ENCODE data around the gene TBC1D3L. TPM values are rescaled to one million over a fixed set of nuclear protein-coding genes. Genes with fewer than 3 reads are reported as not detected.
"Not testable (repeated sequence)": the region's sequence is repeated elsewhere in the genome, so short reads cannot be mapped to it uniquely, and the experiment has no call there.

TBC1D3L gene
- total RNA-seq (2014; rRNA removed; shearing (Covaris generic)): 4.8 and 5.8 TPM in 2 replicates
- polyA plus RNA-seq (2014; cell fraction: nucleus; rRNA removed): 42.4 and 50.4 TPM in 2 replicates

DNA sequence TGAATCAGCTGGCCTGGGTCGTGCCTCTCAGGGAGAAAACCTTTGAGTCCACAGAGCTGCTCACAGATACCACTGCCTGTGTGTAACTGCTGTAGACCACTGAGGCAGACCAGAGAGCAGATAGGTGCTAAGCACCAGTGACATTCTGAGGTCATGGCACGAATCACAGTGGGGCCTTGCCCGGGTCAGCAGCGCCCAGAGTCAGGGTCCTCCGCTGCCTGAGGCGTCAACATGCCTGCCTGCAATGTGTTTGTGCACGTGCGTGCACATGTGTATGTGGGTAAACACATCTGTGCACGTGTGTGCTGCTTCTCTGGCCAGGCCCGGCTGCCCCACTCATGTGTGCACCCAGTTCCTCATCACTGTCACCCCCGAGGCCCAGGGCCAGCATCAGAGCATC lies at the start of gene TBC1D3L:
TBC1D3L (minus strand) TSS at position 101 of the 400 bp plus-strand sequence. CDS start 1,540 bp downstream, outside the sequence.
- DNase-seq (ENCODE audit: extremely low read depth, low read depth): not testable (repeated sequence)

DNA sequence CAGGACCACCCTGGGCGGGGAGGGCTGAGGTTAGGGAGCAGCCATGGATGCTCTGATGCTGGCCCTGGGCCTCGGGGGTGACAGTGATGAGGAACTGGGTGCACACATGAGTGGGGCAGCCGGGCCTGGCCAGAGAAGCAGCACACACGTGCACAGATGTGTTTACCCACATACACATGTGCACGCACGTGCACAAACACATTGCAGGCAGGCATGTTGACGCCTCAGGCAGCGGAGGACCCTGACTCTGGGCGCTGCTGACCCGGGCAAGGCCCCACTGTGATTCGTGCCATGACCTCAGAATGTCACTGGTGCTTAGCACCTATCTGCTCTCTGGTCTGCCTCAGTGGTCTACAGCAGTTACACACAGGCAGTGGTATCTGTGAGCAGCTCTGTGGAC lies 14.8 kb upstream of the TBC1D3L start, which contains the start of gene TBC1D3D:
TBC1D3D (plus strand) TSS at position 301 of the 400 bp plus-strand sequence. CDS start 1,585 bp downstream, outside the sequence.
- not testable (repeated sequence) for DNase-seq (ENCODE audit: extremely low read depth, low read depth)

Small RNA genes within 50 kb of the gene (small RNA-seq; reads per million reads assigned to genes)
- 0 reads per million in 2 experiments for gene RF00001

Other genes with a start within 250 kb of the TBC1D3L start
- gene HNF1B, start 244.0 kb downstream of the TBC1D3L start, total RNA-seq (2014; rRNA removed; shearing (Covaris generic)): not detected in 2 replicates
- gene TBC1D3K, start 64.6 kb downstream of the TBC1D3L start, total RNA-seq (2014; rRNA removed; shearing (Covaris generic)): not detected in 2 replicates
- not detected in 2 replicates for gene TBC1D3D, start 14.9 kb upstream of the TBC1D3L start, total RNA-seq (2014; rRNA removed; shearing (Covaris generic))
- not detected in 2 replicates for gene TBC1D3C, start 79.6 kb upstream of the TBC1D3L start, total RNA-seq (2014; rRNA removed; shearing (Covaris generic))
- not detected in 2 replicates for gene TBC1D3E, start 138.9 kb upstream of the TBC1D3L start, total RNA-seq (2014; rRNA removed; shearing (Covaris generic))
- not detected in 2 replicates for gene TBC1D3, start 203.5 kb upstream of the TBC1D3L start, total RNA-seq (2014; rRNA removed; shearing (Covaris generic))

All from NCI-H460 (cell line).